HG03060 (cell line): ENCODE data around the gene GGA2.

ENCODE experiments used
- ATAC-seq: cut with Tn5 transposase; IDR thresholded peaks from one replicate; pipeline ENCODE4 v1.9.1; 2021; ENCODE audit warnings: low read depth, moderate number of reproducible peaks; ENCODE audit not compliant: unreplicated experiment

The GGA2 gene

GRCh38 chr16:23424292-23424958 lies 85.9 kb downstream of the GGA2 start:
- ATAC-seq, result no peak

DNA sequence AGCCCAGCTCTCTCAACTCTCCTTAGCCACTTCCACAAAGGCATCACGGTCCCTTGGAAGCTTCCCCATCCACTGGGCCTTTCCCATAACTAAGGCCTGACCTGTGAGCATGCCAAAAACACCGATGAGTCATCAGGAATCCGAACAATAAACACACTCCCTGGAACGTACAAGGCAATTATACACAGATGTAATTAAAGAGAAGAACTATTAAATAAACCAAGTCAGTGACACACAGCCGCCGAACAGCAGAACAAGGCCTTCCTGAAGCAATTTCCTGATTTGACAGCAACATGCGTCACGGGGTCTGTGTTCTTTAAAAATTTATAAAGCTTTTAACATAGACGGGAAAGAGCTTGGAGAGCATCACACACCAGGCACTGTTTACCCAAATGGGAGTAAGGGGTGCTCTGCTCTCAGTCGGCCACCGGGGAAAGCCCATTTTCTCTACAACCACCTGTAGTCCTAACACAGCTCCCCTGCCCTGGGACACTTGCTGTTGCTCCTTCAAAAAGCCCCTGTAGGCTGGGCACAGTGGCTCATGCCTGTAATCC lies 86.7 kb downstream of the GGA2 start:
- no peak for ATAC-seq

DNA sequence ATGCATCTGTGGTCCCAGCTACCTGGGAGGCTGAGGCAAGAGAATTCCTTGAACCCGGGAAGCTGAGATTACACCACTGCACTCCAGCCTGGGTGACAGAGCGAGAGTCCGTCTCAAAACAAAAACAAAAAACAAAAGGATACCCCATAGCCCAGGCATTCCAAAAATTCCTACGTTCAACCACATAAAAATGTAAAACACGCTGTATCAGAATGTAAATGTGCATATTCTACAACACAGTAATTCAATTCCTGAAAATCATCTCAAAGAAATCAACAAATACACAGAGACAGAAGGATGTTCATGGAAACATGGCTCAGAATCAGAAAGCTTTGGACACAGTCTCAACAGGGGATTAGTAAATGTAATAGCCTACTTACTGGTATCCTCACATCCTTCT lies 90.3 kb downstream of the GGA2 start:
- ATAC-seq, result no peak

- no peak for ATAC-seq
These were observed 93.5 kb downstream of the GGA2 start for GRCh38 chr16:23416816-23417215.

- ATAC-seq, result no peak
These were observed 95.6 kb downstream of the GGA2 start for GRCh38 chr16:23414731-23415130.
